Fibroblast of mammary gland (primary cell): ENCODE results near the gene XIST.
"Not testable (repeated sequence)": the region's sequence is repeated elsewhere in the genome, so short reads cannot be mapped to it uniquely, and the experiment has no call there.

Experiments
- DNase-seq: peaks from one replicate; pipeline ENCODE4 v3.0.0-alpha.2; 2010; ENCODE audit warnings: low read depth
- H3K4me3 ChIP-seq: 2 replicates; pipeline ENCODE4 v1.5.1; 2011; ENCODE audit warnings: low read depth, mild to moderate bottlenecking, low read length, moderate library complexity; ENCODE audit not compliant: control insufficient read depth
- TF ChIP-seq, protein P1 (sequence below): conservative IDR thresholded peaks from 2 replicates; pipeline ENCODE4 v1.5.1; 2011; ENCODE audit warnings: low read depth, low read length, inconsistent platforms; ENCODE audit not compliant: control insufficient read depth, insufficient read depth

Gene XIST

DNA sequence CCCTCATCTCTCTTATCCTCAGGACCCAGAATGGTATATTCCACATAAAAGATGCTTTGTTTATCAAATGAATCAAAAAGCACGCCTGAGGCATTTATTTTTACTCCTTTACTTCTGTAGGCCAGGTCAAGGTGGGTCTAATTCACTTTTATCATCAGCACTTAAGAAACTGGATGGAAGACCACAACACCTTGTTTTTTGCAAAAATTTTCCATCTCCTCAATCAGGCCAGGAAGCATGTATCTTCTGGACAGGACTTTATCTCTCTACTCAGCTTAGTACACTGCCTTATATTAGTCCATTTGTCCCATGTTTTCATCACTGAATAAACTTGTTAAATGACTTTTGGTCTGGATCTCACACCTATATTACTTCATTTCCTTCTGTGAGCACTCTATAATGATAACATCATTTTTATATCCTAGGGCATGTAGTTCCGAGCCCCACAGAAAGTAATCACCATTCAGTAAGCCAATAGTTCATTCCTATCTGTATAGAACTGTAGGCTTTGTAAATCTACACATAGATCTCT lies 29.0 kb downstream of the XIST start:
- TF ChIP-seq, protein P1, sequence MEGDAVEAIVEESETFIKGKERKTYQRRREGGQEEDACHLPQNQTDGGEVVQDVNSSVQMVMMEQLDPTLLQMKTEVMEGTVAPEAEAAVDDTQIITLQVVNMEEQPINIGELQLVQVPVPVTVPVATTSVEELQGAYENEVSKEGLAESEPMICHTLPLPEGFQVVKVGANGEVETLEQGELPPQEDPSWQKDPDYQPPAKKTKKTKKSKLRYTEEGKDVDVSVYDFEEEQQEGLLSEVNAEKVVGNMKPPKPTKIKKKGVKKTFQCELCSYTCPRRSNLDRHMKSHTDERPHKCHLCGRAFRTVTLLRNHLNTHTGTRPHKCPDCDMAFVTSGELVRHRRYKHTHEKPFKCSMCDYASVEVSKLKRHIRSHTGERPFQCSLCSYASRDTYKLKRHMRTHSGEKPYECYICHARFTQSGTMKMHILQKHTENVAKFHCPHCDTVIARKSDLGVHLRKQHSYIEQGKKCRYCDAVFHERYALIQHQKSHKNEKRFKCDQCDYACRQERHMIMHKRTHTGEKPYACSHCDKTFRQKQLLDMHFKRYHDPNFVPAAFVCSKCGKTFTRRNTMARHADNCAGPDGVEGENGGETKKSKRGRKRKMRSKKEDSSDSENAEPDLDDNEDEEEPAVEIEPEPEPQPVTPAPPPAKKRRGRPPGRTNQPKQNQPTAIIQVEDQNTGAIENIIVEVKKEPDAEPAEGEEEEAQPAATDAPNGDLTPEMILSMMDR: no peak
- no peak for DNase-seq
- H3K4me3 ChIP-seq: no peak overlapping the region

DNA sequence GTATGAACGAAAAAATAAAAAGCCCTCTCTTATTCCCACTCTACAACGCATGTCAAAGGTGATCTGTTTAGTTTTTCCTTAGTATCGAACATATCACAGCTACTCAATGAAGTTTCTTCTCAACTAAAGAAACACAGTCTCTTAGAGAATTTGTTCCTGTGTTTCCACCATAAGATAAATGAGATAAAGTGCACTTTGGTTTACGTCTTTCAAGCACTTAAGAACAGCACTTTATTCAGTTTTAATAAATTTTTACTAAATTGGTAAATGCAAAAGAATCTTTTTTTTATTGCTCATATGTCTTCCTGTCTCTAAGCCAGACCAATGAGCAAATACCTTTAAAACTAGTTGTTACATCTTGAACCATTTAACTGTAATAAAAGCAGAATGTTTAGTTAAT lies 29.7 kb downstream of the XIST start:
- no peak overlapping the region for H3K4me3 ChIP-seq
- TF ChIP-seq, protein P1: no peak
- DNase-seq: no peak

DNA sequence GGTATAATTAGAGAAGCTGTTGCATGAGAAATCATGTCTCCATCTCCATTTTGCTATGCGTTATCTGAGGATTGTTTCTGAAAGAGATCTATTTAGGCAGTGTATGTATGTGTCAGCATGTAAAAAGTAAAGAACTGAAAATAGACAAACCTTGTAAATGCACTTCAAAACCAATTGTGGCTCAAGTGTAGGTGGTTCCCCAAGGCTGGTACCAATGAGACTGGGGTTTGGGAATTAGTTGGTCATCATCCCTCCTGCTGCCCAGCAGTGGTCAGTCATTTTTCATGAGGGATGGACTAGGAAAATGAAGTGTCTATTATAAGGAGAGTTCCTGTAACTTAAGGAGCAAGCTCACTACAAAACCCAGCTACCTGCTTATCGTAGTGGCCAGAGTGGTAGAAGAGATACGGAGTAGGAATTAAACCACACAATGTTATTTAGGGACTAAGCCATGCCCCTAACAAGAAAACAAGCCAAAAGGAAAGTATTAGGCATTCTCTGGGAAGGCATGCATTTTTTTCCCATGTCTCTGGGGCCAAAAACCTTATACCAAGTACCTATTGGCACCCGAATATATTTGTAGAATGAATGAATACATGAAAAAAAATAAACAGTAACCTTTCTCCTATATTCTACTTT lies 30.5 kb downstream of the XIST start:
- H3K4me3 ChIP-seq: no peak overlapping the region
- DNase-seq: no peak
- TF ChIP-seq, protein P1: no peak

DNA sequence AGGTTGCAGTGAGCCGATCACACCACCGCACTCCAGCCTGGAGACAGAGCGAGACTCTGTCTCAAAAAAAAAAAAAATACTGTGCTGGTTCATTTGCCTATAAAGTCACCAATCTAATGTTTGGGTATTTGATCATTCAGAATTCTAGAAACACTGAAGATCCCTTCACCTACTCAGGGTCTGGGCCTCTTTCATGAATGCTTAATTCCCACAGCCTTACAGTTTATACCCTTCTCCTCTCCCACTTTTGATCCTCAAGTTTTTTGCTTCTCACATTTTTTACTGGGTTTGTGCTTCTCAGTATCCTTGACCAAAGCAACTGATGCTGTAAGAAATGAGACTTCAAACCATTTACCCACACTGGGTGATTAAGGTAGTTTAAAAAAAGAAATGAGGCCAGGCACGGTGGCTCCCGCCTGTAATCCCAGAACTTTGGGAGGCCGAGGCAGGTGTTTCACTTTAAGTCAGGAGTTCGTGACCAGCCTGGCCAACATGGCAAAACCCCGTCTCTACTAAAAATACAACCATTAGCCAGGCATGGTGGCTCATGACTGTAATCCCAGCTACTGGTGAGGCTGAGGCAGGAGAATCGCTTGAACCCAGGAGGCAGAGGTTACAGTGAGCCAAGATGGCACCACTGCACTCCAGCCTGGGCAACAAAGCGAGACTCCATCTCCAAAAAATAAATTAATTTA lies 32.5 kb downstream of the XIST start:
- not testable (repeated sequence) for H3K4me3 ChIP-seq, DNase-seq

DNA sequence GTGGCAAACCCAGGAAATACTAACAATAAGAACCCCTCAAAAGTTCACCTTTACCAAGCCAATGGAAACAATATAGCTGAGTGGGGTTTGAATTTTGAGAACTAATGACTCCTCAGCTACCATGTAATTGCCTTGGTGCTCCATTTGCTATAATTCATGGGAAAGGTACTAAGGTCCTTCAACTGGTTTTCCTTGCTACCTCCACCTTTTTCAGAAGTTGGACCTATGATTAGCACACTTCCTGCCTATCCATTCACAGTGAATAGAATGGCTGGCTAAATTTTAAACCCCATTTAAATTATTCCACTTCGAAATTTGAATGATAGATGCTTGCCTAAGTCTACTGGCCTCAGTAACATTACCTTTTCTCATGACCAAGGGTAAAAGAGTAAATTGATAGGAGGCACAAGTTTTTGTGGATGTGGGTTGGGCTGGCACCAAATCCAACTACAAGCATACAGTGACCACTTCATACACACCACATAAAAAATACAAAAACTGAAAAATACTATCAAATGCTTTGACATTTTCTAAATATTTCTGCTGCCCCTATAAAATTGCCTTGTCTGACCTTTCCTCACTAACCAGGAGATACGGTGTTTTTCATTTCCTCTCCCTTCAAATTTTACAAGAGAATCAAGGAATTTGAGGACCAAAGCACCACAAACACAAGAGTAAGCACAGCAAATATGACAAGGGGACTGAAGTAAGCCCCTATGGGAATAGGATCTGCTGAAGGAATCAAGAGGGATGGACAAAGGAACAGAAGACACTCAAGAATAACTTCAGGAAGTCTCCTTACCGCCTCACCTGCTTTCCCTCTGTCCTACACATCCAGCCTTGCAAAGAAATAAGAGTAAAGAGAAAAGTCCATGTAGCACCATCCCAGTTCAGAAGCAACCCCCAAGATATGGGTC lies 34.1 kb downstream of the XIST start:
- no peak for DNase-seq
- H3K4me3 ChIP-seq: no peak overlapping the region
- TF ChIP-seq, protein P1: no peak

DNA sequence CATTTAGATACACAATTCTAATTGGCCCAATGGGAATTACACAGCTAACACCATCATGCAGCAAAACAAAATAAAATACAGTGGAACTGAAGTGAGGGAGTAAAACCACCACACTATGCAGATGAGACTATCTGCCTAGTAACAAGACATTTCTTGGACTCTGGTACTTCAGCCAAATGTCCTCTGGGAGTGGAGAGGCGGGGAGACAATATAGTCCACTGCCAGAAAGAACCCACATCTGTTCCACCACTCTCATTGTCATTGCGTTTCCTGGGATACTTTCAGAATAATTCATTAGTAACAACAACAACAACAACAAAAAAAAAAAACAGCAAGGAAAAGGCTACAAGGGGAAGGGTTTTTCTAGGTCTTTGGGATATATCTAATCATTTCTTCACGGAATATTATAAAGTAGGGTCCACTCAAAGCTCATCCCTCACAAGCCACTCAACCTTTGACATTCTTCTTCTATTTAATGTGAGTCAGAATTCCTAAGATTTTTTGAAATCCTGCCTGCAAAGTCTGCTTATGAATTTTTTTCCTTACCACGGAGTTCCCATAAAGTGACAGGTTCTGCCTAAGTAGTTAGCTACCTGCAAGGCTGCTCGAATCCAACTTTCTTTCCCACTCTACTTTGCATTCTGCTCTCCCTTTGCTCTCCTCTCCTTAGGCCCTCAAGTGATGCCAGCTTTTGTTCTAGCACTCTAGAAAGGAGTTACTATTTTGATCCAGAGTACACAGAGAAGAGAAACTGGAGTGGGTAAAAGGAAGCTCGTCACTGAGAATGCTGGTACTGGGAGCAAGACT lies 34.9 kb downstream of the XIST start:
- TF ChIP-seq, protein P1: no peak
- H3K4me3 ChIP-seq: no peak overlapping the region
- DNase-seq: no peak
